Measurements from ENCODE around the gene TBC1D12. TPM values are rescaled to one million over a fixed set of nuclear protein-coding genes. Genes with fewer than 3 reads are reported as not detected.

TBC1D12 gene
- total RNA-seq, 1 experiment from 2014 or later: 3.9 TPM

- ChIA-PET POLR2A (ENCODE audit: unreplicated experiment) (interaction anchor here (0.5 to 0.7 kb wide), 7 partner anchors 11 to 945 kb away, joined by 3 to 10 read pairs (median 4); partner anchors contain the start of gene NOC3L), CTCF (interaction anchor here (0.6 to 1.5 kb wide), 3 partner anchors 18 to 42 kb away, joined by 3 to 9 read pairs (median 4); no protein-coding TSS in a partner anchor)
- no peaks in the 10 kb centered on the region for H3K36me3 ChIP-seq (ENCODE audit: low read depth)
- peak overlapping the region; percentile 76 for H3K4me3 ChIP-seq
- peaks cover 10% of the 10 kb centered on the region; the same call in 1 of the 2 replicates for H3K4me1 ChIP-seq (replicated peaks; ENCODE audit: insufficient read depth)
- H3K4me2 ChIP-seq: peak overlapping the region; percentile 65
- H2AFZ ChIP-seq: peak overlapping the region; percentile 85
- peak; percentile 60 to 74 for DNase-seq
- no peaks in the 10 kb centered on the region for H3K27me3 ChIP-seq (ENCODE audit: insufficient read depth, low read depth)
- BruUV-seq (replicated peaks): no TSS peak
- intact Hi-C loops (cut with micrococcal nuclease; ENCODE audit: unreplicated experiment): loop anchor here (2.0 kb wide), 1 partner anchor 361 kb away; no protein-coding TSS in a partner anchor
- no peaks in the 10 kb centered on the region for H3K9me3 ChIP-seq (ENCODE audit: insufficient read depth, low read depth)
- H3K9me2 ChIP-seq (ENCODE audit: insufficient read depth): no peaks in the 10 kb centered on the region
- no peak for TF ChIP-seq EZH2 (IDR thresholded peaks at IDR 0.05; ENCODE audit: low read depth)
- TF ChIP-seq CTCF (conservative IDR thresholded peaks at IDR 0.05): no peak
- no peaks in the 10 kb centered on the region for H4K20me1 ChIP-seq (ENCODE audit: insufficient read depth)
- peaks cover 35% of the 10 kb centered on the region for H3K79me2 ChIP-seq (ENCODE audit: low read depth)
- peaks cover 8% of the 10 kb centered on the region; the same call in 1 of the 2 replicates for H3F3A ChIP-seq (ENCODE audit: insufficient read depth, low read depth)
- peak overlapping the region; percentile 56; the same call in 1 of the 2 replicates for H3K27ac ChIP-seq
Observed at GRCh38 chr10:94403380-94404213, 1.3 kb downstream of the TBC1D12 start.

- no peak overlapping the region for H3K27ac ChIP-seq
- H3K36me3 ChIP-seq (ENCODE audit: low read depth): no peaks in the 10 kb centered on the region
- DNase-seq: no peak
- intact Hi-C loops (cut with micrococcal nuclease; ENCODE audit: unreplicated experiment): no loop called here
- peaks cover 10% of the 10 kb centered on the region; the same call in 1 of the 2 replicates for H3K4me1 ChIP-seq (replicated peaks; ENCODE audit: insufficient read depth)
- H3K9me3 ChIP-seq (ENCODE audit: insufficient read depth, low read depth): no peaks in the 10 kb centered on the region
- H3K79me2 ChIP-seq (ENCODE audit: low read depth): peaks cover 35% of the 10 kb centered on the region
- H3K9me2 ChIP-seq (ENCODE audit: insufficient read depth): no peaks in the 10 kb centered on the region
- 0 out of 2 replicates have a peak, but pooled peaks cover 6% of the 10 kb centered on the region for H3F3A ChIP-seq (ENCODE audit: insufficient read depth, low read depth)
- no peak for TF ChIP-seq EZH2 (IDR thresholded peaks at IDR 0.05; ENCODE audit: low read depth)
- no peak for TF ChIP-seq CTCF (conservative IDR thresholded peaks at IDR 0.05)
- peak overlapping the region; percentile 65; the same call in 1 of the 2 replicates for H3K4me2 ChIP-seq
- BruUV-seq (replicated peaks): no TSS peak
- H3K27me3 ChIP-seq (ENCODE audit: insufficient read depth, low read depth): no peaks in the 10 kb centered on the region
- H2AFZ ChIP-seq: no peak overlapping the region
- H4K20me1 ChIP-seq (ENCODE audit: insufficient read depth): no peaks in the 10 kb centered on the region
- H3K4me3 ChIP-seq: no peak overlapping the region
- ChIA-PET CTCF (interaction anchor here (0.8 kb wide), 1 partner anchor 39 kb away, joined by 3 read pairs; no protein-coding TSS in a partner anchor), POLR2A (ENCODE audit: unreplicated experiment) (no interaction called here)
Observed at GRCh38 chr10:94405406-94405805, 3.1 kb downstream of the TBC1D12 start.

GRCh38 chr10:94407668-94408067 is 5.3 kb downstream of the TBC1D12 start:
- CTCF ChIA-PET: no interaction called here

More at GRCh38 chr10:94407668-94408067, 5.3 kb downstream of the TBC1D12 start:
- no peaks in the 10 kb centered on the region for H4K20me1 ChIP-seq (ENCODE audit: insufficient read depth)
- H2AFZ ChIP-seq: no peak overlapping the region
- BruUV-seq (replicated peaks): no TSS peak
- H3K9me3 ChIP-seq (ENCODE audit: insufficient read depth, low read depth): no peaks in the 10 kb centered on the region
- H3F3A ChIP-seq (ENCODE audit: insufficient read depth, low read depth): 0 out of 2 replicates have a peak, but pooled peaks cover 6% of the 10 kb centered on the region
- intact Hi-C loops (cut with micrococcal nuclease; ENCODE audit: unreplicated experiment): no loop called here
- POLR2A ChIA-PET (ENCODE audit: unreplicated experiment): interaction anchor here (0.5 kb wide), 1 partner anchor 109 kb away, joined by 3 read pairs; no protein-coding TSS in a partner anchor
- peaks cover 35% of the 10 kb centered on the region for H3K79me2 ChIP-seq (ENCODE audit: low read depth)
- no peak overlapping the region for H3K4me2 ChIP-seq
- H3K36me3 ChIP-seq (ENCODE audit: low read depth): no peaks in the 10 kb centered on the region
- H3K4me1 ChIP-seq (replicated peaks; ENCODE audit: insufficient read depth): peaks cover 10% of the 10 kb centered on the region; the same call in 1 of the 2 replicates
- no peaks in the 10 kb centered on the region for H3K27me3 ChIP-seq (ENCODE audit: insufficient read depth, low read depth)
- H3K4me3 ChIP-seq: no peak overlapping the region
- no peak overlapping the region for H3K27ac ChIP-seq
- no peak for DNase-seq
- no peaks in the 10 kb centered on the region for H3K9me2 ChIP-seq (ENCODE audit: insufficient read depth)
- TF ChIP-seq EZH2 (IDR thresholded peaks at IDR 0.05; ENCODE audit: low read depth) (no peak), CTCF (conservative IDR thresholded peaks at IDR 0.05) (no peak)

Data from PC-9 (cell line).